Suppressor macrophage treated with lipopolysaccharide for 4 hours (primary cell): ENCODE measurements around the gene TSG101.

ENCODE experiments used
- DNase-seq: peaks from one replicate; pipeline ENCODE4 v3.0.0-alpha.2; 2020

Gene TSG101

GRCh38 chr11:18491924-18492323 lies 34.8 kb downstream of the TSG101 start:
- no peak for DNase-seq

DNA sequence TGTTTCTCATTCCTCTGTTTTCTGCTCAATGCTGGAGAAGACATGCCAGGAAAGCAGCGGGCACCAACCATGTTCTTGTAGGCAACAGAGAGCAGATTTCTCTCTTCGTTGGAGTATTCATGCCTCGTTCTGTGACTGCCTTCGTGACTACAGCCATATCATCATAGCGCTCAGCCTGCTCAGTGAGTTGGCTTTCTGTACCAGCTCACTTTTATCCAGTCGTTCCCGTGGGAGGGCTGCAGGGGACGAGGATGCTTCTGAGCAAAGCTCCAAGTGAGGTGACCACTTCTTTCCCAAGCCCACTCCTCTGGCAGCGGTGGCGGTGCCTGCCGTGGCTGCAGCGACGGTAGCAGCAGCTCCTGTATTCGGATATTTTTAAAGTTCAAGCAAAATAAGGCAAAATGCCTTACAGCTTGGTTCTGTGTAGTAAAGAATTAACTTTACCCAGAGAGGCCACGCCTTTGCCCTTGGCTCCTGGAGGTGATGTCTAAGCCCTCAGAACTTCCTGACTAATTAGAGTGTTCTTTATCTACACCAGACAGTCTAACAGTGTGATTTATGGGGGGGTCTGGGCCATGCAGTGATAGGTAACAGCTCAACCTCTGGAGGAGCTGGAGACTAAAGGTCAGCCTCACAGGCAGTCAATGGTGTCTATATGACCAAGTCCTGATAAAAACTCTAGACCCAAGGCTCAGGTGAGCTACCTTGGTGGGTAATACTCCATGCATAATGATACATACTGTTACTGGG lies 35.8 kb downstream of the TSG101 start:
- no peak for DNase-seq

- no peak for DNase-seq
Observed at GRCh38 chr11:18490319-18490718, 36.4 kb downstream of the TSG101 start.

DNA sequence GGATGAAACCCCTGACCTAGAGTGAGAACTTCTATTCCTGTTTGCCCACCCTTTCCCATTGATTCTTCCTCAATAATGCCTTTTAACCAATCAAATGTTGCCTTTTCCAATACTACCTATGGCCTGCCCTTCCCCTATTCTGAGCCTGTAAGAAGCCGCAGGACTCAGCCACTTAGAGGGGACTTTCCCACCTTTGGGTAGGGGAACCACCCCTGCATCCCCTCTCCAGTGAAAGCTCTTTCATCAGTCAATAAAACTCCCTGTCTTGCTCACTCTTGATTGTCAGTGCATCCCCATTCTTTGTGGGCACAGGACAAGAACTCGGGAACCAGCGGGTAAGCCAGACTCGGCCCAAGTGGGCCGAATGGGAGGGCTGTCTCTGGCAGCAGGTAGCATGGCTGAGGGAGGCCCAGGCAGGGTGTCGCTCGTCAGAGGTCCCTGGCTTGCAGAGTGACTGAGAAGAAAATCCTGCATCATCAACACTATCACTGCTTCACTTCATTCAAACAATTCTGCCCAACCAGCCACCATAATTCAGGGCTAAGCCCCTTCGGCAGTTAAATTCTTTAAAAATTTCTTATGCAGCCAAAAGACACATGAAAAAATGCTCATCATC lies 40.7 kb downstream of the TSG101 start:
- no peak for DNase-seq

- no peak for DNase-seq
Observed at GRCh38 chr11:18479063-18479462, 47.7 kb downstream of the TSG101 start.

DNA sequence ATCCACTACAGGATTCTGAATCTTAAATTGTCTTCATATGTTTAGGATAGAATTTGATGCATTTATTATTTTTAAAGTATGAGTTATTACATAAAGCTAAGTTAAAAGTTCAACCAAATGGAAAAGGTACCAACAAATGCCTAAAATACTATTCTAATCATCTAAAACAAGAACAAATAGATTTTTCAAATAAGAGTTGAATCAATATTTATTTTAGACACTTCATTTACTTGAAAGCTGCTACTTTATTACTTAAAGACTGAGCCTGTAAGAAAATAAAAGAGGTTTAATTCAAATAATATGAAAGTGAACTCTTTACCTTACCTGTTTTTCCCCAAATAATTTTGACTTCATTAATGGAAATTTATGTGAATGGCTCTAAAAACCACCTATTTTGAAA lies 54.2 kb downstream of the TSG101 start:
- no peak for DNase-seq

DNA sequence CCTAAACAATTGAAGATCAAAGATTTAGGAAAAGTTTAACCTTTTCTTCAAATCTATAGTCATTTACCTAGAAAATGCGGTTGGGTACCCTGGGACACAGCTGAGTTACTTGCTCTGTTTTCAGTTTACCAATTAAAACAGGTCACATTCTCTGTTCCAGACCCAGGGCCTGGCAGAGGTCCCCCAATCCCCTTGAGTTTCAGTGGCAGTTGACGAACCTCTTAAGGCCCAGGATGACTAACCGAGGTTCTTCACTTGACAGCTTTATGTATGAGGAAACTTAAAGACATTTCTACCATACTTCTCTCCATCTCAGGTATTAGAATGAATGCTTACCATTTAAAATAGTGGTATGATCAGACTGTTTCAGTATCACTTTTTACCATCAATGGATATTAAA lies 54.7 kb downstream of the TSG101 start:
- no peak for DNase-seq

DNA sequence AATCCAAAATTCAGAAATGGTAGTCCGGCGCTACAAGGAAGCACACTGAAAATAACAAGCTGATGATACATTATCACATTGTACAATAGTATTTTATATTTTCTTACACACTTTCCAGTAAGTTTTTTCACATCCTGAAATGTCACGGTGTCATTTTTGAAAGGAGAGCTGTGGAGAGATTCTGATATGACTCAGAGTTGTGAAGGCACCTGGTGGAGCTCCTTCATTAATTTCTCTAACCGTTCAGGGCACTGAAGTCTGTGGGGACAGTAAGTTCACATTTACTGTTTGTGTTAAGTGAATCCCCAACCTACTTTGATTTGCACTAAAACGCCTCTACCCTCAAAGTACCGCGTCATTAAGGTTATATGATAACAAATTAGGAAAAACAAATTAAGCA lies 57.8 kb downstream of the TSG101 start:
- DNase-seq: no peak

- DNase-seq: no peak
Observed at GRCh38 chr11:18468059-18468458, 58.7 kb downstream of the TSG101 start.

GRCh38 chr11:18466402-18466801 lies 60.3 kb downstream of the TSG101 start:
- DNase-seq: no peak

- DNase-seq: no peak
Observed at GRCh38 chr11:18463439-18463838, 63.3 kb downstream of the TSG101 start.

- DNase-seq: no peak
Observed at GRCh38 chr11:18461909-18462308, 64.8 kb downstream of the TSG101 start.

- no peak for DNase-seq
Observed at GRCh38 chr11:18459634-18460033, 67.1 kb downstream of the TSG101 start.

- DNase-seq: no peak
Observed at GRCh38 chr11:18457450-18457849, 69.3 kb downstream of the TSG101 start.

DNA sequence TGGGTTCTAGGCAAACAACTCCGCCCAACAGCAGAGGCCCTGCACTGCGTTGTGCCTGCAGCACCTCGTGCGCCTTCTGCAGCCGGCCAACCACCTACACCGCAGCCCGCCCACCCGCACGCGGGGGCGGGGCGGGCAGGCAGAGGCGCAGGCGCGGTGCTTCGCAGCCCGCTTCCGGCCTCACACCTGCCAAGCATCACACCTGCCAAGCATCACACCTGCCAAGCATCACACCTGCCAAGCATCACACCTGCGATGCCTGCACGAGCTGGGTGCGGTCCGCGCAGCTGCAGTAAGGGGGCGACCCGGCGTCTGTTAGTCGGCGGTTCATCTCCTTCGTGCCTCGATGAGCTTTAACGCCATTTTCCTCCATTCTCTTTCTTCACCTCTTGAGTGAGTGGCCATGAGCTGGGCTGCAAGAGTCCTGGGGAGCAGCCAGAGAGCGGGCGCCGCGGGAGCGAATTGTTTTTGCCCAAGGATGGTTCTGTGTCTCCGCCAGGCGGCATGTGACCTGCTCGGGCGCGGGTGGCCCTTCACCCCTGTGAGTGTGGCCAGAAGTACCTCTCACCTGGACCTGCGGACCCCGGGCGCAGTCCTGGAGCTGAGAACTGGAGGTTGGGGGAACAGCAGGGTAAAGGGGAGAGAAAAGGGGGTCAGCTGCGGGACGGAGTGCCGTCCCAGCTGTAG lies 70.9 kb downstream of the TSG101 start, which contains the start of gene LDHAL6A:
Gene LDHAL6A, plus strand, starts transcription at position 171 of the 687 bp plus-strand sequence. CDS start 825 bp downstream, outside the sequence.
- no peak for DNase-seq

DNA sequence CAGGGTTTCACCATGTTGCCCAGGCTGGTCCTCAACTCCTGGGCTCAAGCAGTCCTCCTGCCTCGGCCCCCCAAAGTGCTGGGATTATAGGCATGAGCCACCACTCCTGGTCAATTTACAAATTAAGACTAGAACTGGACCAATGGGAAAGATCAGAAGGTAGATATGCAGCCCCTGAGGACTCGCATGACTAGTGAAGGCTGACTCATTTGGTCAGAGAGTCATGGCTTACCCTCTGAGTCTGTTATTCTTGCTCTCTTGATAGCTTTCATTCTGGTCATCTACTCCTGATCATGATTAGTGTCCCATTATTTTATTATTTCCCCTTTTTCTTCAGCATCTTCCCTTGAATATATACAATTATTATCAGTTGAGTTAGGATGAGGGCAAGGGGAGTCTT lies 73.8 kb downstream of the TSG101 start:
- no peak for DNase-seq

GRCh38 chr11:18449251-18449650 lies 77.5 kb downstream of the TSG101 start:
- DNase-seq: peak; percentile 66

GRCh38 chr11:18438691-18439090 lies 88.1 kb downstream of the TSG101 start:
- no peak for DNase-seq
